ENCODE measurements around the gene KCNE5. TPM values are rescaled to one million over a fixed set of nuclear protein-coding genes. Genes with fewer than 3 reads are reported as not detected.

The KCNE5 gene
- total and polyA plus RNA-seq, 10 of the 15 experiments (the other 5 are each of a cell fraction or from before 2014, with no cell fraction given), result 0.08 to 0.54 (median 0.40) TPM

GRCh38 chrX:109623997-109624396, 975 bp downstream of the KCNE5 start (continued):
- no peak for TF ChIP-seq IRF5 (IDR thresholded peaks at IDR 0.05; ENCODE audit: borderline replicate concordance)
- no peak for TF ChIP-seq MTA2 (IDR thresholded peaks at IDR 0.05; ENCODE audit: low read depth)
- TF ChIP-seq HSF1 (IDR thresholded peaks at IDR 0.05; ENCODE audit: low read depth, low read length), result no peak
- TF ChIP-seq NFIC (IDR thresholded peaks at IDR 0.05; ENCODE audit: low read depth, low read length), result no peak
- TF ChIP-seq POLR2A (IDR thresholded peaks at IDR 0.05; ENCODE audit: low read depth, low read length), result no peak
- TF ChIP-seq ZNF622 (IDR thresholded peaks at IDR 0.05), result no peak
- no peak for TF ChIP-seq PAX5 (IDR thresholded peaks at IDR 0.05; ENCODE audit: borderline replicate concordance, low read depth, low read length)
- no peak for TF ChIP-seq ZBTB11 (CRISPR knock-in tag; IDR thresholded peaks at IDR 0.05)
- TF ChIP-seq MEF2B (IDR thresholded peaks at IDR 0.05; ENCODE audit: partially characterized antibody, poor library complexity, severe bottlenecking), result no peak
- no peak for TF ChIP-seq NBN (IDR thresholded peaks at IDR 0.05)
- no peak for TF ChIP-seq ZNF24 (IDR thresholded peaks at IDR 0.05)
- no peak for TF ChIP-seq SUZ12 (IDR thresholded peaks at IDR 0.05; ENCODE audit: unreplicated experiment)
